Fibroblast of lung (primary cell): ENCODE results near the gene KIF26A. TPM values are rescaled to one million over a fixed set of nuclear protein-coding genes. Genes with fewer than 3 reads are reported as not detected.

Experiments
- DNase-seq, 2 donors: peaks; one replicate each; pipeline versions ENCODE4 v3.0.0 to v3.0.0-alpha.2; 2010; ENCODE audit warnings: low read depth in 2 of 2
- H2AFZ ChIP-seq: 2 replicates; pipeline ENCODE4 v1.5.1; 2012; ENCODE audit warnings: low read length, control low read depth, inconsistent platforms
- H3K27ac ChIP-seq: 2 replicates; pipeline ENCODE4 v1.5.1; 2011; ENCODE audit warnings: low read length, control low read depth; ENCODE audit not compliant: insufficient read depth
- H3K27me3 ChIP-seq: 2 replicates; pipeline ENCODE4 v1.5.1; 2011; ENCODE audit warnings: mild to moderate bottlenecking, low read length; ENCODE audit not compliant: control insufficient read depth, insufficient read depth
- H3K36me3 ChIP-seq: 2 replicates; pipeline ENCODE4 v1.5.1; 2011; ENCODE audit warnings: low read length; ENCODE audit not compliant: control insufficient read depth, insufficient read depth
- H3K4me1 ChIP-seq: 2 replicates; pipeline ENCODE4 v1.5.1; 2011; ENCODE audit warnings: low read length; ENCODE audit not compliant: control insufficient read depth, insufficient read depth; ENCODE audit errors: extremely low read depth
- H3K4me2 ChIP-seq: 2 replicates; pipeline ENCODE4 v1.5.1; 2011; ENCODE audit warnings: low read length, control low read depth; ENCODE audit not compliant: insufficient read depth; ENCODE audit errors: extremely low read depth
- H3K4me3 ChIP-seq, 4 experiments: fragments of 200-600 bp in 1 of 4; sonication (generic) in 1 of 4; replicated peaks in 1 of 4; 2 replicates each; pipeline ENCODE4 v1.5.1; 2011 to 2016; ENCODE audit warnings: low read length in 4 of 4, low read depth in 3 of 4, mild to moderate bottlenecking in 3 of 4, control low read depth in 2 of 4, inconsistent platforms in 1 of 4, mixed read lengths in 1 of 4; ENCODE audit not compliant: insufficient read depth in 1 of 4; ENCODE audit errors: control extremely low read depth in 1 of 4
- H3K79me2 ChIP-seq: 2 replicates; pipeline ENCODE4 v1.5.1; 2012; ENCODE audit warnings: mild to moderate bottlenecking, low read length, inconsistent platforms; ENCODE audit not compliant: control insufficient read depth, insufficient read depth
- H3K9ac ChIP-seq: 2 replicates; pipeline ENCODE4 v1.5.1; 2011; ENCODE audit warnings: mild to moderate bottlenecking, low read length, control low read depth; ENCODE audit not compliant: insufficient read depth
- H3K9me3 ChIP-seq: 2 replicates; pipeline ENCODE4 v1.5.1; 2012; ENCODE audit warnings: low read depth, low read length; ENCODE audit not compliant: control insufficient read depth, insufficient read depth
- H4K20me1 ChIP-seq: 2 replicates; pipeline ENCODE4 v1.5.1; 2011; ENCODE audit warnings: low read length; ENCODE audit not compliant: control insufficient read depth, insufficient read depth; ENCODE audit errors: extremely low read depth
- EZH2 ChIP-seq: IDR thresholded peaks from 2 replicates; pipeline ENCODE4 v1.5.1; 2012; ENCODE audit warnings: low read length, control low read depth, mild to moderate bottlenecking; ENCODE audit errors: missing control alignments
- polyA plus RNA-seq, 2 donors: library from polyadenylated mRNA; depleted of rRNA in 1 of 2; stranded (reverse) in 1 of 2; unstranded in 1 of 2; fragments of >200 nt; gene quantifications; 2 replicates each; pipeline ENCODE4 v1.2.1, GENCODE V29; 2011 to 2012; ENCODE audit warnings: missing spikeins in 1 of 2
- total RNA-seq: library from RNA; depleted of rRNA; stranded (reverse); fragments of >200 nt; gene quantifications from 2 replicates; pipeline ENCODE4 v1.2.1, GENCODE V29; 2014
- TF ChIP-seq, protein P1 (sequence below), 2 donors: IDR thresholded peaks in 1 of 2; conservative IDR thresholded peaks in 1 of 2; 1 replicate in 1 of 2; 2 replicates in 1 of 2; pipeline ENCODE4 v1.5.1; 2011 to 2012; ENCODE audit warnings: low read length in 2 of 2, control low read depth in 1 of 2, inconsistent platforms in 1 of 2, low read depth in 1 of 2, mild to moderate bottlenecking in 1 of 2

Gene KIF26A
- total and polyA plus RNA-seq, 2 donors (not counting 1 experiment from before 2014, with no cell fraction given) = 0.01 to 2.0 TPM

DNA sequence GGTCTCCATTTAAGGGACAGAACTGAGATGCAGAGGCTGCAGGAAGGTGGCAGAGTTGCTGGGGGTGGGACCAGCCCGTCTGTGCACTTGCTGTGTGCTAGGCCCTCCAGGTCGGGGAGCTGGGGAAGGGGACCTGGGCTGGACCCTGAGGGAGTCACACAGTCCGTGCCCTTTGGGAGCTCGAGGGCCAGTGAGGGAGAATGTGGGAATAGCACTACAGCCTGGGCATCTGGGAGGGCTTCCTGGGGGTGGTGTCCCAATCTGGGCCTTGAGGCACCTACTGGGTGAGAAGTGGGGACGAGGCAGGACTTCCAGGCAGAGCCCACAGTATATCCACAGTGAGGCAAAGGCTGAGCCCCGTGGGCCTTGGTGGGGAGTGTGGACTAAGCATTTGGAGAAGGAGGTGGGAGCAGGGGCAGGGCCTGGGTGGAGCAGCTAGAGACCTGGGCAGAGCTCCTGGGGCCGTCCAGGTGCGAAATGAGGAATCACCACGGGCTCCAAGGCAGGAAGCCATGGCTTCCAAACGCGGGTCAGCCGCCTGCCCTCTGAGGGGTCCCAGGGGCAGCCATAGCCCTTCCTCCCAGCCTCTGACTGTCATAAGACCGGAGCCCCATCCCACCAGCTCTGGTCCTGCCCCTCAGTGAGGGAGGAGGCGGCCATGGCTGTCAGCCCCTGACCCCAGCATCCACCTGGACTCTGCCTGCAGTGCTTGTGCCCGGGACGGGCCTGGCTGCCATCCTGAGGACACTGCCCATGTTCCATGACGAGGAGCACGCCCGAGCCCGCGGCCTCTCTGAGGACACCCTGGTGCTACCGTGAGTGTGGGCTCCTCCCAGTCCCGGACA is 46.2 kb upstream of the KIF26A start:
- no peak for DNase-seq

DNA sequence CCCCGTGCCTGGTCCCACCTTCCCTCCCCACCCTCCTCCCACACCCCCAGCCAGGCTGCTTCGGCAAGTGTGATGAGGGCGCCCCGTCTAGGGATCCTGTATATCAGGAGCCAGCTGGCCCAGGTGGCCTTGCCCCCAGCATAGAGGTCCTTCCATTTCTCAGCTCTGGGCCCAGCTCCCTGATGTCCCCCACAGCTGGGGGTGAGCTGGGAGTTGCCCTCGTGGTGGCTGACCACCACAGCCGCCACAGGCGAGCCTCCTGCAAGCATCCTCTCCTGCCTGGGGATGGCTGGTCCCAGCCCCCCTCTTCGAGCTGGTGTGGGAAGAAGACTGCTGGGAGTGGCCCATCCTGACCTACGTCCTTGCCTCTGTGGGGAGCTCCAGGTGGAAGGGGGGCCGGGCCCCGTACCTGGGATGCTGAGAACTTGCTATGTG is 45.4 kb upstream of the KIF26A start:
- H2AFZ ChIP-seq = no peak overlapping the region
- no peak overlapping the region for H3K4me3 ChIP-seq
- no peaks in the 10 kb centered on the region for H4K20me1 ChIP-seq
- H3K27me3 ChIP-seq = no peaks in the 10 kb centered on the region
- DNase-seq = no peak
- H3K9me3 ChIP-seq = no peaks in the 10 kb centered on the region
- TF ChIP-seq, protein P1, sequence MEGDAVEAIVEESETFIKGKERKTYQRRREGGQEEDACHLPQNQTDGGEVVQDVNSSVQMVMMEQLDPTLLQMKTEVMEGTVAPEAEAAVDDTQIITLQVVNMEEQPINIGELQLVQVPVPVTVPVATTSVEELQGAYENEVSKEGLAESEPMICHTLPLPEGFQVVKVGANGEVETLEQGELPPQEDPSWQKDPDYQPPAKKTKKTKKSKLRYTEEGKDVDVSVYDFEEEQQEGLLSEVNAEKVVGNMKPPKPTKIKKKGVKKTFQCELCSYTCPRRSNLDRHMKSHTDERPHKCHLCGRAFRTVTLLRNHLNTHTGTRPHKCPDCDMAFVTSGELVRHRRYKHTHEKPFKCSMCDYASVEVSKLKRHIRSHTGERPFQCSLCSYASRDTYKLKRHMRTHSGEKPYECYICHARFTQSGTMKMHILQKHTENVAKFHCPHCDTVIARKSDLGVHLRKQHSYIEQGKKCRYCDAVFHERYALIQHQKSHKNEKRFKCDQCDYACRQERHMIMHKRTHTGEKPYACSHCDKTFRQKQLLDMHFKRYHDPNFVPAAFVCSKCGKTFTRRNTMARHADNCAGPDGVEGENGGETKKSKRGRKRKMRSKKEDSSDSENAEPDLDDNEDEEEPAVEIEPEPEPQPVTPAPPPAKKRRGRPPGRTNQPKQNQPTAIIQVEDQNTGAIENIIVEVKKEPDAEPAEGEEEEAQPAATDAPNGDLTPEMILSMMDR (conservative IDR thresholded peaks at IDR 0.05 in 1 of 2, IDR thresholded peaks at IDR 0.05 in 1 of 2; ENCODE audit: low read depth in 1 of 2, low read length in 2 of 2) = no peak
- TF ChIP-seq EZH2 = no peak
- no peak overlapping the region for H3K4me2 ChIP-seq
- H3K4me1 ChIP-seq = no peaks in the 10 kb centered on the region
- no peak overlapping the region for H3K27ac ChIP-seq
- no peaks in the 10 kb centered on the region for H3K79me2 ChIP-seq
- no peaks in the 10 kb centered on the region for H3K36me3 ChIP-seq
- H3K9ac ChIP-seq = no peak overlapping the region

More for the DNA sequence above, 46.2 kb upstream of the KIF26A start:
- no peaks in the 10 kb centered on the region for H4K20me1 ChIP-seq
- TF ChIP-seq, protein P1 (conservative IDR thresholded peaks at IDR 0.05 in 1 of 2, IDR thresholded peaks at IDR 0.05 in 1 of 2; ENCODE audit: low read depth in 1 of 2, low read length in 2 of 2) = no peak
- TF ChIP-seq EZH2 = no peak
- no peaks in the 10 kb centered on the region for H3K36me3 ChIP-seq
- no peak overlapping the region for H3K4me3 ChIP-seq
- no peaks in the 10 kb centered on the region for H3K79me2 ChIP-seq
- H3K27ac ChIP-seq = no peak overlapping the region
- H3K9me3 ChIP-seq = no peaks in the 10 kb centered on the region
- no peak overlapping the region for H3K4me2 ChIP-seq
- no peak overlapping the region for H3K9ac ChIP-seq
- no peaks in the 10 kb centered on the region for H3K4me1 ChIP-seq
- no peaks in the 10 kb centered on the region for H3K27me3 ChIP-seq
- no peak overlapping the region for H2AFZ ChIP-seq

DNA sequence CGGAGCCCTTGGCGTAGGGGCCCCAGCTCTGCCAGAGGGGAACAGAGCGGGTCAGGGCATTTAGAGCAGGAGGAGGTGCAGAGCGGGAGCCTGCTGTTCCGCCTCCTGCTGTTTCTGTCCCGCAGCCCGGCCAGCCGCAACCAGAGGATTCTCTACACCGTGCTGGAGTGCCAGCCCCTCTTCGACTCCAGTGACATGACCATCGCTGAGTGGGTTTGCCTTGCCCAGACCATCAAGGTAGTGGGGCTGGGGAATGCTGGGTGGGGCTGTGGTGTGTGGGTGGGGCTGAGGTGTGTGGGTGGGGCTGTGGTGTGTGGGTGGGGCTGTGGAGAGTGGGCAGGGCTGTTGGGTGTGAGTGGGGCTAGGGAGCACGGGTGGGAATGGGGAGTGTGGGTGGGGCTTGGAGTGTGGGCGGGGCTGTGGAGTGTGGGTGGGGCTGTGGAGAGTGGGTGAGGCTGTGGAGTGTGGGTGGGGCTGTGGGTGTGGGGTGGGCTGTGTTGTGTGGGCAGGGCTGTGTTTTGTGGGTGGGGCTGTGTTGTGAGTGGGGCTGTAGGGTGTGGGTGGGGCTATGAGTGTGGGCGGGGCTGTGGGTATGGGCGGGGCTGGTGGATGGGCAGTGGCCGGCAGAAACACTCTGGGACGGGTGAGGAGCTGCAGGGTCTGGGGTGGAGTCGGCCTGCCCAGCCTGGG is 44.9 kb upstream of the KIF26A start:
- no peak overlapping the region for H3K9ac ChIP-seq
- DNase-seq = no peak
- H3K79me2 ChIP-seq = no peaks in the 10 kb centered on the region
- no peaks in the 10 kb centered on the region for H4K20me1 ChIP-seq
- H3K9me3 ChIP-seq = no peaks in the 10 kb centered on the region
- no peaks in the 10 kb centered on the region for H3K36me3 ChIP-seq
- no peak overlapping the region for H3K27ac ChIP-seq
- no peak overlapping the region for H2AFZ ChIP-seq
- no peaks in the 10 kb centered on the region for H3K4me1 ChIP-seq
- no peak overlapping the region for H3K4me3 ChIP-seq
- no peaks in the 10 kb centered on the region for H3K27me3 ChIP-seq
- no peak overlapping the region for H3K4me2 ChIP-seq
- TF ChIP-seq, protein P1 (conservative IDR thresholded peaks at IDR 0.05 in 1 of 2, IDR thresholded peaks at IDR 0.05 in 1 of 2; ENCODE audit: low read depth in 1 of 2, low read length in 2 of 2) = no peak
- no peak for TF ChIP-seq EZH2
